GM23338 (cell line): ENCODE data around the gene CCDC92B. TPM values are rescaled to one million over a fixed set of nuclear protein-coding genes. Genes with fewer than 3 reads are reported as not detected.
A peak's percentile ranks its signal among the peaks of the same experiment; 100 is the strongest.

Experiments used
- ATAC-seq: fragments of 200-7000 bp; cut with Tn5 transposase; 3 replicates; pipeline ENCODE4 v1.9.1; 2020
- DNase-seq: peaks from one replicate; pipeline ENCODE4 v3.0.0-alpha.2; 2015; ENCODE audit warnings: low spot score
- H2AFZ ChIP-seq: fragments of 200-600 bp; sonication (generic); 2 replicates; pipeline ENCODE4 v1.8.0; 2016; ENCODE audit warnings: antibody characterized with exemption, mild to moderate bottlenecking, moderate library complexity
- H3F3A ChIP-seq: fragments of 200-600 bp; sonication (generic); replicated peaks from 2 replicates; pipeline ENCODE4 v1.8.0; 2017; ENCODE audit warnings: antibody characterized with exemption, mixed run types, low read depth
- H3K27ac ChIP-seq: fragments of 200-600 bp; sonication (generic); 2 replicates; pipeline ENCODE4 v1.6.1; 2016; ENCODE audit warnings: low read depth
- H3K27me3 ChIP-seq: fragments of 200-600 bp; sonication (generic); 2 replicates; pipeline ENCODE4 v1.8.0; 2016; ENCODE audit warnings: mild to moderate bottlenecking, mixed run types, moderate library complexity; ENCODE audit not compliant: insufficient read depth
- H3K36me3 ChIP-seq: fragments of 200-600 bp; sonication (generic); 2 replicates; pipeline ENCODE4 v1.8.0; 2016; ENCODE audit warnings: mild to moderate bottlenecking; ENCODE audit not compliant: insufficient read depth
- H3K4me1 ChIP-seq: fragments of 200-600 bp; sonication (generic); 2 replicates; pipeline ENCODE4 v1.8.0; 2016; ENCODE audit warnings: mild to moderate bottlenecking, moderate library complexity; ENCODE audit not compliant: insufficient read depth
- H3K4me2 ChIP-seq: fragments of 200-600 bp; sonication (generic); 2 replicates; pipeline ENCODE4 v1.7.1; 2017; ENCODE audit warnings: mixed run types
- H3K4me3 ChIP-seq: fragments of 200-600 bp; sonication (generic); 2 replicates; pipeline ENCODE4 v1.6.1; 2016; ENCODE audit warnings: mixed run types
- H3K79me2 ChIP-seq: fragments of 200-600 bp; sonication (generic); replicated peaks from 2 replicates; pipeline ENCODE4 v1.8.0; 2017; ENCODE audit warnings: mild to moderate bottlenecking; ENCODE audit not compliant: insufficient read depth
- H3K9me2 ChIP-seq: fragments of 200-600 bp; sonication (generic); 2 replicates; pipeline ENCODE4 v1.8.0; 2017; ENCODE audit not compliant: insufficient read depth
- H4K20me1 ChIP-seq: fragments of 200-600 bp; sonication (generic); replicated peaks from 2 replicates; pipeline ENCODE4 v1.8.0; 2017; ENCODE audit warnings: mild to moderate bottlenecking; ENCODE audit not compliant: insufficient read depth
- H3K27ac Mint-ChIP-seq: 2 replicates; pipeline ENCODE4 v1.8.0; 2020; ENCODE audit warnings: inconsistent platforms, mild to moderate bottlenecking, moderate library complexity, mixed read lengths
- H3K27me3 Mint-ChIP-seq: 3 replicates; pipeline ENCODE4 v1.8.0; 2022; ENCODE audit warnings: low read depth, mild to moderate bottlenecking, moderate library complexity, mixed read lengths, inconsistent platforms; ENCODE audit not compliant: insufficient read depth, poor library complexity
- H3K36me3 Mint-ChIP-seq: 3 replicates; pipeline ENCODE4 v1.8.0; 2021; ENCODE audit warnings: low read depth, mild to moderate bottlenecking, inconsistent platforms, moderate library complexity, mixed read lengths
- H3K4me1 Mint-ChIP-seq: 3 replicates; pipeline ENCODE4 v1.8.0; 2020; ENCODE audit warnings: mild to moderate bottlenecking, inconsistent platforms, mixed read lengths
- H3K4me3 Mint-ChIP-seq: 3 replicates; pipeline ENCODE4 v1.8.0; 2021; ENCODE audit warnings: moderate library complexity, mild to moderate bottlenecking, inconsistent platforms, mixed read lengths
- H3K9me3 Mint-ChIP-seq: 3 replicates; pipeline ENCODE4 v1.8.0; 2020; ENCODE audit warnings: moderate library complexity, mild to moderate bottlenecking, inconsistent platforms, mixed read lengths
- CREB1 ChIP-seq: fragments of 250-450 bp; sonication (Bioruptor Pico); IDR thresholded peaks from 2 replicates; pipeline ENCODE4 v1.5.0; 2020; ENCODE audit warnings: low read depth, mild to moderate bottlenecking, moderate library complexity
- ZNF331 ChIP-seq: fragments of 250-450 bp; sonication (Bioruptor Pico); IDR thresholded peaks from 2 replicates; pipeline ENCODE4 v1.5.0; 2020; ENCODE audit warnings: low read depth, mild to moderate bottlenecking, moderate library complexity
- polyA plus RNA-seq: library from polyadenylated mRNA; unstranded; fragments of >200 nt; fragmentation: Nextera tagmentation; extraction: Ambion mirVana; gene quantifications from 2 replicates; pipeline ENCODE4 v1.2.1, GENCODE V29; 2016
- total RNA-seq: library from RNA; depleted of rRNA; stranded (reverse); fragments of >200 nt; shearing (Covaris generic); gene quantifications from 2 replicates; pipeline ENCODE4 v1.2.3, GENCODE V29; 2014
- TF ChIP-seq, protein P1 (sequence below), 2 experiments: fragments of 200-600 bp in 1 of 2; sonication (generic) in 1 of 2; conservative IDR thresholded peaks; 2 replicates each; pipeline versions ENCODE4 v1.5.1 to v1.6.1; 2016 to 2017; ENCODE audit warnings: antibody characterized with exemption in 2 of 2, low read depth in 2 of 2, mild to moderate bottlenecking in 2 of 2, moderate library complexity in 1 of 2
- TF ChIP-seq, protein P2 (sequence below): IDR thresholded peaks from one replicate; pipeline ENCODE4 v1.6.1; 2018; ENCODE audit warnings: antibody characterized with exemption; ENCODE audit not compliant: unreplicated experiment
- TF ChIP-seq, protein P3 (sequence below): fragments of 250-450 bp; sonication (Bioruptor Pico); IDR thresholded peaks from 2 replicates; pipeline ENCODE4 v1.5.0; 2020; ENCODE audit warnings: mild to moderate bottlenecking, moderate library complexity
- TF ChIP-seq, protein P4 (sequence below): IDR thresholded peaks from 2 replicates; pipeline ENCODE4 v1.6.1; 2016; ENCODE audit warnings: antibody characterized with exemption

Gene CCDC92B
- total and polyA plus RNA-seq, 2 experiments from 2014 or later: 5.7 to 9.1 TPM

DNA sequence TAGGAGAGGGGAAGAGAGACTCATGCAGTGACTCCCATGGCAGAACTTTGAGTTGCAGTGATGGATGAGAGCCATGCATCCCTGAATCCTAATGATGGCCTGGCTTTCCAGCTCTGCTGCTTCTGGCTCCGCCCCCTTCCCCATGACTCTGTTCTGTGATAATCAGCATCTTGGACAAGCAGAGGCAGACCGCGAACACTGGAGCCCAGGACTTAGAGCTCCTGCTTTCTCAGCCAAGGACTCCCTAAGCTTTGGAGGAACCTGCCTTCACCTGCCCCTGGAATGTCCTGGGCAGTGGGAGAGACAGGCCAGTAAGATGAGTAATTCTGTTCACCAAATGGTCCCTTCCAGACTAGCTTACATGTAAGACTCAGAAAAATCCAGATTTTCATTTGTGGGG, 12.5 kb downstream of the CCDC92B start:
- Mint-ChIP-seq H3K27me3 (peaks cover under 1% of the 10 kb centered on the region), H3K4me3 (no peak overlapping the region), H3K4me1 (no peaks in the 10 kb centered on the region; the same call in 2 of the 3 replicates), H3K36me3 (peaks cover 13% of the 10 kb centered on the region), H3K9me3 (no peaks in the 10 kb centered on the region; the same call in 2 of the 3 replicates), H3K27ac (peak overlapping the region; percentile 78; the same call in 1 of the 2 replicates)
- ATAC-seq: no peak; the same call in 2 of the 3 replicates
- H3K36me3 ChIP-seq: no peaks in the 10 kb centered on the region
- no peak for DNase-seq
- no peak overlapping the region for H2AFZ ChIP-seq
- H3K9me2 ChIP-seq: no peaks in the 10 kb centered on the region
- no peak overlapping the region for H3K4me3 ChIP-seq
- no peaks in the 10 kb centered on the region for H3K4me1 ChIP-seq
- TF ChIP-seq CREB1 (CRISPR knock-in tag): no peak
- TF ChIP-seq, protein P1, sequence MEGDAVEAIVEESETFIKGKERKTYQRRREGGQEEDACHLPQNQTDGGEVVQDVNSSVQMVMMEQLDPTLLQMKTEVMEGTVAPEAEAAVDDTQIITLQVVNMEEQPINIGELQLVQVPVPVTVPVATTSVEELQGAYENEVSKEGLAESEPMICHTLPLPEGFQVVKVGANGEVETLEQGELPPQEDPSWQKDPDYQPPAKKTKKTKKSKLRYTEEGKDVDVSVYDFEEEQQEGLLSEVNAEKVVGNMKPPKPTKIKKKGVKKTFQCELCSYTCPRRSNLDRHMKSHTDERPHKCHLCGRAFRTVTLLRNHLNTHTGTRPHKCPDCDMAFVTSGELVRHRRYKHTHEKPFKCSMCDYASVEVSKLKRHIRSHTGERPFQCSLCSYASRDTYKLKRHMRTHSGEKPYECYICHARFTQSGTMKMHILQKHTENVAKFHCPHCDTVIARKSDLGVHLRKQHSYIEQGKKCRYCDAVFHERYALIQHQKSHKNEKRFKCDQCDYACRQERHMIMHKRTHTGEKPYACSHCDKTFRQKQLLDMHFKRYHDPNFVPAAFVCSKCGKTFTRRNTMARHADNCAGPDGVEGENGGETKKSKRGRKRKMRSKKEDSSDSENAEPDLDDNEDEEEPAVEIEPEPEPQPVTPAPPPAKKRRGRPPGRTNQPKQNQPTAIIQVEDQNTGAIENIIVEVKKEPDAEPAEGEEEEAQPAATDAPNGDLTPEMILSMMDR (conservative IDR thresholded peaks at IDR 0.05; ENCODE audit: low read depth in 2 of 2): no peak
- TF ChIP-seq, protein P2, sequence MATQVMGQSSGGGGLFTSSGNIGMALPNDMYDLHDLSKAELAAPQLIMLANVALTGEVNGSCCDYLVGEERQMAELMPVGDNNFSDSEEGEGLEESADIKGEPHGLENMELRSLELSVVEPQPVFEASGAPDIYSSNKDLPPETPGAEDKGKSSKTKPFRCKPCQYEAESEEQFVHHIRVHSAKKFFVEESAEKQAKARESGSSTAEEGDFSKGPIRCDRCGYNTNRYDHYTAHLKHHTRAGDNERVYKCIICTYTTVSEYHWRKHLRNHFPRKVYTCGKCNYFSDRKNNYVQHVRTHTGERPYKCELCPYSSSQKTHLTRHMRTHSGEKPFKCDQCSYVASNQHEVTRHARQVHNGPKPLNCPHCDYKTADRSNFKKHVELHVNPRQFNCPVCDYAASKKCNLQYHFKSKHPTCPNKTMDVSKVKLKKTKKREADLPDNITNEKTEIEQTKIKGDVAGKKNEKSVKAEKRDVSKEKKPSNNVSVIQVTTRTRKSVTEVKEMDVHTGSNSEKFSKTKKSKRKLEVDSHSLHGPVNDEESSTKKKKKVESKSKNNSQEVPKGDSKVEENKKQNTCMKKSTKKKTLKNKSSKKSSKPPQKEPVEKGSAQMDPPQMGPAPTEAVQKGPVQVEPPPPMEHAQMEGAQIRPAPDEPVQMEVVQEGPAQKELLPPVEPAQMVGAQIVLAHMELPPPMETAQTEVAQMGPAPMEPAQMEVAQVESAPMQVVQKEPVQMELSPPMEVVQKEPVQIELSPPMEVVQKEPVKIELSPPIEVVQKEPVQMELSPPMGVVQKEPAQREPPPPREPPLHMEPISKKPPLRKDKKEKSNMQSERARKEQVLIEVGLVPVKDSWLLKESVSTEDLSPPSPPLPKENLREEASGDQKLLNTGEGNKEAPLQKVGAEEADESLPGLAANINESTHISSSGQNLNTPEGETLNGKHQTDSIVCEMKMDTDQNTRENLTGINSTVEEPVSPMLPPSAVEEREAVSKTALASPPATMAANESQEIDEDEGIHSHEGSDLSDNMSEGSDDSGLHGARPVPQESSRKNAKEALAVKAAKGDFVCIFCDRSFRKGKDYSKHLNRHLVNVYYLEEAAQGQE: no peak
- TF ChIP-seq, protein P3, sequence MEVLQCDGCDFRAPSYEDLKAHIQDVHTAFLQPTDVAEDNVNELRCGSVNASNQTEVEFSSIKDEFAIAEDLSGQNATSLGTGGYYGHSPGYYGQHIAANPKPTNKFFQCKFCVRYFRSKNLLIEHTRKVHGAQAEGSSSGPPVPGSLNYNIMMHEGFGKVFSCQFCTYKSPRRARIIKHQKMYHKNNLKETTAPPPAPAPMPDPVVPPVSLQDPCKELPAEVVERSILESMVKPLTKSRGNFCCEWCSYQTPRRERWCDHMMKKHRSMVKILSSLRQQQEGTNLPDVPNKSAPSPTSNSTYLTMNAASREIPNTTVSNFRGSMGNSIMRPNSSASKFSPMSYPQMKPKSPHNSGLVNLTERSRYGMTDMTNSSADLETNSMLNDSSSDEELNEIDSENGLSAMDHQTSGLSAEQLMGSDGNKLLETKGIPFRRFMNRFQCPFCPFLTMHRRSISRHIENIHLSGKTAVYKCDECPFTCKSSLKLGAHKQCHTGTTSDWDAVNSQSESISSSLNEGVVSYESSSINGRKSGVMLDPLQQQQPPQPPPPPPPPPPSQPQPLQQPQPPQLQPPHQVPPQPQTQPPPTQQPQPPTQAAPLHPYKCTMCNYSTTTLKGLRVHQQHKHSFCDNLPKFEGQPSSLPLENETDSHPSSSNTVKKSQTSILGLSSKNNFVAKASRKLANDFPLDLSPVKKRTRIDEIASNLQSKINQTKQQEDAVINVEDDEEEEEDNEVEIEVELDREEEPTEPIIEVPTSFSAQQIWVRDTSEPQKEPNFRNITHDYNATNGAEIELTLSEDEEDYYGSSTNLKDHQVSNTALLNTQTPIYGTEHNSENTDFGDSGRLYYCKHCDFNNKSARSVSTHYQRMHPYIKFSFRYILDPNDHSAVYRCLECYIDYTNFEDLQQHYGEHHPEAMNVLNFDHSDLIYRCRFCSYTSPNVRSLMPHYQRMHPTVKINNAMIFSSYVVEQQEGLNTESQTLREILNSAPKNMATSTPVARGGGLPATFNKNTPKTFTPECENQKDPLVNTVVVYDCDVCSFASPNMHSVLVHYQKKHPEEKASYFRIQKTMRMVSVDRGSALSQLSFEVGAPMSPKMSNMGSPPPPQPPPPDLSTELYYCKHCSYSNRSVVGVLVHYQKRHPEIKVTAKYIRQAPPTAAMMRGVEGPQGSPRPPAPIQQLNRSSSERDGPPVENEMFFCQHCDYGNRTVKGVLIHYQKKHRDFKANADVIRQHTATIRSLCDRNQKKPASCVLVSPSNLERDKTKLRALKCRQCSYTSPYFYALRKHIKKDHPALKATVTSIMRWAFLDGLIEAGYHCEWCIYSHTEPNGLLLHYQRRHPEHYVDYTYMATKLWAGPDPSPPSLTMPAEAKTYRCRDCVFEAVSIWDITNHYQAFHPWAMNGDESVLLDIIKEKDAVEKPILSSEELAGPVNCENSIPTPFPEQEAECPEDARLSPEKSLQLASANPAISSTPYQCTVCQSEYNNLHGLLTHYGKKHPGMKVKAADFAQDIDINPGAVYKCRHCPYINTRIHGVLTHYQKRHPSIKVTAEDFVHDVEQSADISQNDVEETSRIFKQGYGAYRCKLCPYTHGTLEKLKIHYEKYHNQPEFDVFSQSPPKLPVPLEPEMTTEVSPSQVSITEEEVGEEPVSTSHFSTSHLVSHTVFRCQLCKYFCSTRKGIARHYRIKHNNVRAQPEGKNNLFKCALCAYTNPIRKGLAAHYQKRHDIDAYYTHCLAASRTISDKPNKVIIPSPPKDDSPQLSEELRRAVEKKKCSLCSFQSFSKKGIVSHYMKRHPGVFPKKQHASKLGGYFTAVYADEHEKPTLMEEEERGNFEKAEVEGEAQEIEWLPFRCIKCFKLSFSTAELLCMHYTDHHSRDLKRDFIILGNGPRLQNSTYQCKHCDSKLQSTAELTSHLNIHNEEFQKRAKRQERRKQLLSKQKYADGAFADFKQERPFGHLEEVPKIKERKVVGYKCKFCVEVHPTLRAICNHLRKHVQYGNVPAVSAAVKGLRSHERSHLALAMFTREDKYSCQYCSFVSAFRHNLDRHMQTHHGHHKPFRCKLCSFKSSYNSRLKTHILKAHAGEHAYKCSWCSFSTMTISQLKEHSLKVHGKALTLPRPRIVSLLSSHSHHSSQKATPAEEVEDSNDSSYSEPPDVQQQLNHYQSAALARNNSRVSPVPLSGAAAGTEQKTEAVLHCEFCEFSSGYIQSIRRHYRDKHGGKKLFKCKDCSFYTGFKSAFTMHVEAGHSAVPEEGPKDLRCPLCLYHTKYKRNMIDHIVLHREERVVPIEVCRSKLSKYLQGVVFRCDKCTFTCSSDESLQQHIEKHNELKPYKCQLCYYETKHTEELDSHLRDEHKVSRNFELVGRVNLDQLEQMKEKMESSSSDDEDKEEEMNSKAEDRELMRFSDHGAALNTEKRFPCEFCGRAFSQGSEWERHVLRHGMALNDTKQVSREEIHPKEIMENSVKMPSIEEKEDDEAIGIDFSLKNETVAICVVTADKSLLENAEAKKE: no peak
- no peak for TF ChIP-seq ZNF331 (CRISPR knock-in tag)
- TF ChIP-seq, protein P4, sequence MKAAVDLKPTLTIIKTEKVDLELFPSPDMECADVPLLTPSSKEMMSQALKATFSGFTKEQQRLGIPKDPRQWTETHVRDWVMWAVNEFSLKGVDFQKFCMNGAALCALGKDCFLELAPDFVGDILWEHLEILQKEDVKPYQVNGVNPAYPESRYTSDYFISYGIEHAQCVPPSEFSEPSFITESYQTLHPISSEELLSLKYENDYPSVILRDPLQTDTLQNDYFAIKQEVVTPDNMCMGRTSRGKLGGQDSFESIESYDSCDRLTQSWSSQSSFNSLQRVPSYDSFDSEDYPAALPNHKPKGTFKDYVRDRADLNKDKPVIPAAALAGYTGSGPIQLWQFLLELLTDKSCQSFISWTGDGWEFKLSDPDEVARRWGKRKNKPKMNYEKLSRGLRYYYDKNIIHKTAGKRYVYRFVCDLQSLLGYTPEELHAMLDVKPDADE: no peak
- H3K4me2 ChIP-seq: no peak overlapping the region
- no peaks in the 10 kb centered on the region for H3K27me3 ChIP-seq
- H3F3A ChIP-seq: no peaks in the 10 kb centered on the region
- H3K27ac ChIP-seq: no peak overlapping the region
- no peaks in the 10 kb centered on the region; the same call in 1 of the 2 replicates for H4K20me1 ChIP-seq
- H3K79me2 ChIP-seq: no peaks in the 10 kb centered on the region
